CD14-positive monocyte (primary cell): ENCODE measurements around the gene NPLOC4. TPM values are rescaled to one million over a fixed set of nuclear protein-coding genes. Genes with fewer than 3 reads are reported as not detected.
A peak's percentile ranks its signal among the peaks of the same experiment; 100 is the strongest.
"Not testable (repeated sequence)": the region's sequence is repeated elsewhere in the genome, so short reads cannot be mapped to it uniquely, and the experiment has no call there.

Experiments used
- DNase-seq, 3 donors: peaks; one replicate each; pipeline ENCODE4 v3.0.0-alpha.2; 2011 to 2022
- H2AFZ ChIP-seq: 2 replicates; pipeline ENCODE4 v1.6.0; 2012; ENCODE audit warnings: mild to moderate bottlenecking, low read depth, low read length, inconsistent platforms; ENCODE audit not compliant: insufficient read depth, poor library complexity, severe bottlenecking
- H3K27ac ChIP-seq, 2 donors: 1 replicate in 1 of 2; 2 replicates in 1 of 2; pipeline ENCODE4 v1.5.1; 2012 to 2013; ENCODE audit warnings: low read length in 2 of 2, control low read depth in 1 of 2, inconsistent platforms in 1 of 2, low read depth in 1 of 2, mild to moderate bottlenecking in 1 of 2
- H3K27me3 ChIP-seq, 2 donors: one replicate each; pipeline versions ENCODE4 v1.6.0 to v1.6.1; 2011 to 2013; ENCODE audit warnings: low read length in 2 of 2; ENCODE audit not compliant: control insufficient read depth in 2 of 2, insufficient read depth in 2 of 2
- H3K36me3 ChIP-seq, 2 donors: replicated peaks in 1 of 2; 1 replicate in 1 of 2; 2 replicates in 1 of 2; pipeline versions ENCODE4 v1.5.1 to v1.6.1; 2012 to 2013; ENCODE audit warnings: low read length in 2 of 2, control low read depth in 1 of 2, inconsistent platforms in 1 of 2, mild to moderate bottlenecking in 1 of 2; ENCODE audit not compliant: insufficient read depth in 2 of 2, control insufficient read depth in 1 of 2
- H3K4me1 ChIP-seq, 2 donors: 1 replicate in 1 of 2; 2 replicates in 1 of 2; pipeline versions ENCODE4 v1.5.1 to v1.6.1; 2012 to 2013; ENCODE audit warnings: low read length in 2 of 2, control low read depth in 1 of 2, inconsistent platforms in 1 of 2, mild to moderate bottlenecking in 1 of 2, moderate library complexity in 1 of 2; ENCODE audit not compliant: insufficient read depth in 2 of 2, control insufficient read depth in 1 of 2
- H3K4me2 ChIP-seq: replicated peaks from 2 replicates; pipeline ENCODE3; 2012; ENCODE audit warnings: low read length, moderate library complexity, mild to moderate bottlenecking; ENCODE audit not compliant: poor library complexity, severe bottlenecking; ENCODE audit errors: extremely low read depth
- H3K4me3 ChIP-seq, 3 experiments: fragments of 200-600 bp in 1 of 3; sonication (generic) in 1 of 3; replicated peaks in 1 of 3; 1 replicate in 2 of 3; 2 replicates in 1 of 3; pipeline ENCODE4 v1.5.1; 2011 to 2013; ENCODE audit warnings: low read length in 3 of 3, mild to moderate bottlenecking in 3 of 3, control low read depth in 2 of 3, low read depth in 2 of 3, inconsistent platforms in 1 of 3, moderate library complexity in 1 of 3
- H3K79me2 ChIP-seq: 2 replicates; pipeline ENCODE4 v1.6.0; 2012; ENCODE audit warnings: mild to moderate bottlenecking, control low read depth, inconsistent platforms, low read length, moderate library complexity; ENCODE audit not compliant: insufficient read depth
- H3K9ac ChIP-seq: 2 replicates; pipeline ENCODE4 v1.6.0; 2017; ENCODE audit warnings: low read length, mild to moderate bottlenecking; ENCODE audit not compliant: insufficient read depth, poor library complexity, severe bottlenecking
- H3K9me3 ChIP-seq, 2 donors: replicated peaks in 1 of 2; 1 replicate in 1 of 2; 2 replicates in 1 of 2; pipeline versions ENCODE4 v1.5.1 to v1.6.1; 2012 to 2013; ENCODE audit warnings: low read length in 2 of 2, control low read depth in 1 of 2; ENCODE audit not compliant: control insufficient read depth in 1 of 2, insufficient read depth in 1 of 2
- H4K20me1 ChIP-seq: 2 replicates; pipeline ENCODE4 v1.6.0; 2012; ENCODE audit warnings: mild to moderate bottlenecking, low read length, control low read depth, moderate library complexity; ENCODE audit not compliant: insufficient read depth
- H3K27ac Mint-ChIP-seq, 7 donors: one replicate each; pipeline ENCODE4 v1.8.0; 2020; ENCODE audit warnings: mild to moderate bottlenecking in 7 of 7, mixed read lengths in 7 of 7, moderate library complexity in 6 of 7, inconsistent platforms in 2 of 7
- H3K27me3 Mint-ChIP-seq, 3 donors: one replicate each; pipeline ENCODE4 v1.8.0; 2021 to 2022; ENCODE audit warnings: low read depth in 3 of 3, mild to moderate bottlenecking in 3 of 3, mixed read lengths in 3 of 3, moderate library complexity in 3 of 3, inconsistent platforms in 1 of 3
- H3K36me3 Mint-ChIP-seq, 2 donors: one replicate each; pipeline ENCODE4 v1.8.0; 2020; ENCODE audit warnings: mixed read lengths in 2 of 2, inconsistent platforms in 1 of 2, mild to moderate bottlenecking in 1 of 2
- H3K4me1 Mint-ChIP-seq: one replicate; pipeline ENCODE4 v1.8.0; 2020; ENCODE audit warnings: mild to moderate bottlenecking, mixed read lengths
- H3K4me3 Mint-ChIP-seq, 2 donors: one replicate each; pipeline ENCODE4 v1.8.0; 2020; ENCODE audit warnings: mild to moderate bottlenecking in 2 of 2, mixed read lengths in 2 of 2, moderate library complexity in 1 of 2
- H3K9me3 Mint-ChIP-seq, 7 donors: one replicate each; pipeline ENCODE4 v1.8.0; 2020 to 2022; ENCODE audit warnings: mixed read lengths in 7 of 7, mild to moderate bottlenecking in 6 of 7, moderate library complexity in 6 of 7, inconsistent platforms in 2 of 7
- CTCF ChIP-seq: fragments of 200-600 bp; IDR thresholded peaks from one replicate; pipeline ENCODE4 v1.8.0; 2022; ENCODE audit warnings: antibody characterized with exemption, mild to moderate bottlenecking
- WGBS: methylation state at CpG from one replicate; pipeline ENCODE4 v1.1.5; 2013; ENCODE audit warnings: missing lambda C conversion rate; ENCODE audit not compliant: insufficient coverage; 5-methylcytosine and 5-hydroxymethylcytosine counted together
- intact Hi-C, 2 donors: fragments of 100-400 bp; cut with micrococcal nuclease; formaldehyde crosslinking; loops; one replicate each; pipeline versions ENCODE4 v1.15.0 to v1.15.1; 2023
- polyA plus RNA-seq, 3 donors: library from polyadenylated mRNA; depleted of rRNA in 1 of 3; unstranded in 2 of 3; stranded (reverse) in 1 of 3; fragments of 300-500 nt in 2 of 3; fragments of >200 nt in 1 of 3; fragmentation: Illumina TruSeq in 2 of 3; gene quantifications; 1 replicate in 2 of 3; 2 replicates in 1 of 3; pipeline ENCODE4 v1.2.3, GENCODE V29; 2012 to 2021

The NPLOC4 gene
- polyA plus RNA-seq, 3 donors: 92.1 to 112 (median 106) TPM

- H3K4me1 ChIP-seq: no peaks in the 10 kb centered on the region
- Mint-ChIP-seq H3K27me3 (no peaks in the 10 kb centered on the region), H3K27ac (no peak overlapping the region), H3K4me3 (no peak overlapping the region), H3K9me3 (peaks cover 0 to 3% (median 0%) of the 10 kb centered on the region in 7 donors), H3K4me1 (no peaks in the 10 kb centered on the region), H3K36me3 (peaks cover 23 to 49% of the 10 kb centered on the region in 2 donors)
- no peaks in the 10 kb centered on the region for H3K9me3 ChIP-seq
- H3K36me3 ChIP-seq: peaks cover 30 to 40% of the 10 kb centered on the region in 2 donors
- H4K20me1 ChIP-seq: peaks cover 5% of the 10 kb centered on the region
- no peak for DNase-seq
- H3K27ac ChIP-seq: no peak overlapping the region
- no peak overlapping the region for H3K9ac ChIP-seq
- no peak overlapping the region for H3K4me3 ChIP-seq
- no peak overlapping the region for H2AFZ ChIP-seq
- intact Hi-C loops: no loop called here
- WGBS: 92% methylated on average over 14 of the region's 17 CpGs
- no peak for TF ChIP-seq CTCF
- no peaks in the 10 kb centered on the region for H3K27me3 ChIP-seq
- H3K79me2 ChIP-seq: peaks cover 7% of the 10 kb centered on the region
- H3K4me2 ChIP-seq: no peak overlapping the region
These were observed 40.0 kb upstream of the NPLOC4 start for GRCh38 chr17:81676906-81677305.

- H3K4me2 ChIP-seq, H3K9me3 ChIP-seq, H4K20me1 ChIP-seq, H3K79me2 ChIP-seq, H3K4me1 ChIP-seq, intact Hi-C loops, H3K9ac ChIP-seq, H3K4me3 ChIP-seq, H3K27me3 Mint-ChIP-seq, H2AFZ ChIP-seq, H3K4me3 Mint-ChIP-seq, H3K27me3 ChIP-seq, H3K9me3 Mint-ChIP-seq, H3K27ac ChIP-seq, H3K4me1 Mint-ChIP-seq: not testable (repeated sequence)
- peaks cover 27 to 50% of the 10 kb centered on the region in 2 donors for H3K36me3 Mint-ChIP-seq
- WGBS: 67% methylated on average over 3 of the region's 18 CpGs
- peak; percentile 82 for TF ChIP-seq CTCF
- peak overlapping the region in 1 of 7 donors; percentile 55 for H3K27ac Mint-ChIP-seq
- peak in 1 of 3 donors; percentile 7 for DNase-seq
- peaks cover 37 to 49% of the 10 kb centered on the region in 2 donors for H3K36me3 ChIP-seq
These were observed 38.8 kb upstream of the NPLOC4 start for GRCh38 chr17:81675515-81676221.
